ENCODE measurements around the gene SPOCK2. TPM values are rescaled to one million over a fixed set of nuclear protein-coding genes. Genes with fewer than 3 reads are reported as not detected.

The SPOCK2 gene
- total and polyA plus RNA-seq, 2 donors (not counting 1 experiment from before 2014, with no cell fraction given) = 39.1 to 139 TPM

- Mint-ChIP-seq H3K9me3 (ENCODE audit: insufficient read depth) (no peaks in the 10 kb centered on the region), H3K27ac (peak overlapping the region; percentile 84), H3K27me3 (no peaks in the 10 kb centered on the region), H3K4me3 (peak overlapping the region; percentile 62), H3K4me1 (peaks cover 46% of the 10 kb centered on the region)
- Histone ChIP-seq H2AFZ (ENCODE audit: insufficient read depth, low read depth, low read length, poor library complexity, severe bottlenecking) (no peak overlapping the region), H3K36me3 (replicated peaks in 1 of 2; ENCODE audit: control extremely low read depth in 1 of 2, control insufficient read depth in 1 of 2, extremely low read depth in 1 of 2, insufficient read depth in 2 of 2, low read length in 1 of 2) (peaks cover 0 to 12% of the 10 kb centered on the region in 2 experiments), H3K4me3 (ENCODE audit: control extremely low read depth in 1 of 5, extremely low read depth in 1 of 5, insufficient read depth in 1 of 5, low read depth in 2 of 5, low read length in 4 of 5) (no peak overlapping the region), H3K4me1 (ENCODE audit: control insufficient read depth in 2 of 2, insufficient read depth in 2 of 2, low read length in 2 of 2) (peaks cover 24 to 31% of the 10 kb centered on the region in 2 donors), H3K9me3 (ENCODE audit: control extremely low read depth in 1 of 3, control insufficient read depth in 2 of 3, insufficient read depth in 1 of 3, low read length in 2 of 3) (no peaks in the 10 kb centered on the region), H4K20me1 (ENCODE audit: control insufficient read depth, insufficient read depth, low read length, poor library complexity, severe bottlenecking) (peaks cover 5% of the 10 kb centered on the region), H3K9ac (ENCODE audit: low read length) (no peak overlapping the region), H3K4me2 (replicated peaks; ENCODE audit: low read depth, low read length, poor library complexity, severe bottlenecking) (peak overlapping the region; percentile 93), H3K27ac (ENCODE audit: low read length in 2 of 2) (peak overlapping the region; percentile 33 to 92), H3K27me3 (replicated peaks in 1 of 4; ENCODE audit: control extremely low read depth in 1 of 4, control insufficient read depth in 3 of 4, insufficient read depth in 4 of 4, low read length in 3 of 4) (no peaks in the 10 kb centered on the region), H3K79me2 (ENCODE audit: control insufficient read depth, insufficient read depth, low read length) (peaks cover 60% of the 10 kb centered on the region)
- TF ChIP-seq CTCF (IDR thresholded peaks at IDR 0.05) (no peak), EZH2 (IDR thresholded peaks at IDR 0.05; ENCODE audit: borderline replicate concordance, insufficient read depth, low read depth, low read length, poor library complexity, severe bottlenecking) (no peak)
- 100% methylated on average over 1 of the region's 6 CpGs for WGBS (ENCODE audit: insufficient coverage)
- intact Hi-C loops (cut with micrococcal nuclease) = loop anchor here (5.0 kb wide), 4 partner anchors 38 to 252 kb away; no protein-coding TSS in a partner anchor
- ATAC-seq (ENCODE audit: low read depth) (no peak), DNase-seq (no peak)
- POLR2A ChIA-PET = interaction anchor here (0.6 to 1.8 kb wide), 3 partner anchors 10 to 242 kb away, joined by 4 to 6 read pairs (median 4); partner anchors contain the start of genes ANAPC16 and ASCC1
- CTCF ChIA-PET = interaction anchor here (0.8 to 4.7 kb wide), 5 partner anchors 37 to 250 kb away, joined by 3 to 19 read pairs (median 7); no protein-coding TSS in a partner anchor
These were observed 1.3 kb upstream of the SPOCK2 start for GRCh38 chr10:72089618-72090017.

GRCh38 chr10:72088889-72089575 is 681 bp upstream of the SPOCK2 start:
- intact Hi-C loops (cut with micrococcal nuclease) = loop anchor here (1.0 to 5.0 kb wide), 6 partner anchors 38 to 265 kb away; partner anchors contain the start of gene DNAJB12
- no peak for DNase-seq
- peaks cover 24 to 33% of the 10 kb centered on the region in 2 donors for H3K4me1 ChIP-seq (ENCODE audit: control insufficient read depth in 2 of 2, insufficient read depth in 2 of 2, low read length in 2 of 2)
- peak overlapping the region; percentile 100 for H3K4me3 Mint-ChIP-seq
- WGBS (ENCODE audit: insufficient coverage) = 16% methylated on average over 12 of the region's 14 CpGs
- H3K36me3 ChIP-seq (replicated peaks in 1 of 2; ENCODE audit: control extremely low read depth in 1 of 2, control insufficient read depth in 1 of 2, extremely low read depth in 1 of 2, insufficient read depth in 2 of 2, low read length in 1 of 2) = peaks cover 0 to 17% of the 10 kb centered on the region in 2 experiments
- H3K4me1 Mint-ChIP-seq = peaks cover 47% of the 10 kb centered on the region
- ChIA-PET POLR2A (interaction anchor here (0.6 to 2.6 kb wide), 8 partner anchors 9 to 252 kb away, joined by 3 to 20 read pairs (median 4); partner anchors contain the start of genes ANAPC16 and ASCC1), CTCF (interaction anchor here (0.7 to 4.7 kb wide), 5 partner anchors 38 to 251 kb away, joined by 3 to 19 read pairs (median 7); no protein-coding TSS in a partner anchor)
- TF ChIP-seq CTCF (IDR thresholded peaks at IDR 0.05) = no peak
- TF ChIP-seq EZH2 (IDR thresholded peaks at IDR 0.05; ENCODE audit: borderline replicate concordance, insufficient read depth, low read depth, low read length, poor library complexity, severe bottlenecking) = no peak
- peak overlapping the region; percentile 89 to 92 for H3K27ac ChIP-seq (ENCODE audit: low read length in 2 of 2)
- H3K27ac Mint-ChIP-seq = peak overlapping the region; percentile 100
- H3K79me2 ChIP-seq (ENCODE audit: control insufficient read depth, insufficient read depth, low read length) = peaks cover 65% of the 10 kb centered on the region
- H3K9me3 ChIP-seq (ENCODE audit: control extremely low read depth in 1 of 3, control insufficient read depth in 2 of 3, insufficient read depth in 1 of 3, low read length in 2 of 3) = no peaks in the 10 kb centered on the region
- no peaks in the 10 kb centered on the region for H3K9me3 Mint-ChIP-seq (ENCODE audit: insufficient read depth)
- peak overlapping the region; percentile 91 for H3K9ac ChIP-seq (ENCODE audit: low read length)
- peak overlapping the region; percentile 91 for H2AFZ ChIP-seq (ENCODE audit: insufficient read depth, low read depth, low read length, poor library complexity, severe bottlenecking)
- H3K4me2 ChIP-seq (replicated peaks; ENCODE audit: low read depth, low read length, poor library complexity, severe bottlenecking) = peak overlapping the region; percentile 93
- H3K27me3 Mint-ChIP-seq = no peaks in the 10 kb centered on the region
- ATAC-seq (ENCODE audit: low read depth) = no peak
- H3K4me3 ChIP-seq (ENCODE audit: control extremely low read depth in 1 of 5, extremely low read depth in 1 of 5, insufficient read depth in 1 of 5, low read depth in 2 of 5, low read length in 4 of 5) = peak overlapping the region in 4 of 5 experiments; percentile 79 to 93 (median 88)
- H4K20me1 ChIP-seq (ENCODE audit: control insufficient read depth, insufficient read depth, low read length, poor library complexity, severe bottlenecking) = peaks cover 5% of the 10 kb centered on the region
- no peaks in the 10 kb centered on the region for H3K27me3 ChIP-seq (replicated peaks in 1 of 4; ENCODE audit: control extremely low read depth in 1 of 4, control insufficient read depth in 3 of 4, insufficient read depth in 4 of 4, low read length in 3 of 4)

Measured in B cell (primary cell).